SK-N-SH treated with all-trans-retinoic acid at 6 μM for 48 hours (cell line): ENCODE results near the gene TNIK.

Source experiments
- ATAC-seq: fragments of 200-7000 bp; cut with Tn5 transposase; 3 replicates; pipeline ENCODE4 v1.9.1; 2020; ENCODE audit warnings: mild to moderate bottlenecking, moderate library complexity
- ARNTL ChIP-seq: fragments of 450-650 bp; formaldehyde crosslinking; IDR thresholded peaks from 2 replicates; pipeline ENCODE4 v1.5.0; 2020; ENCODE audit warnings: low read depth, mild to moderate bottlenecking, moderate library complexity, borderline replicate concordance
- BACH2 ChIP-seq: fragments of 250-450 bp; sonication (Bioruptor Pico); IDR thresholded peaks from 2 replicates; pipeline ENCODE4 v1.9.0; 2021; ENCODE audit warnings: mild to moderate bottlenecking, borderline replicate concordance
- CREB5 ChIP-seq: fragments of 250-450 bp; sonication (Bioruptor Pico); IDR thresholded peaks from 2 replicates; pipeline ENCODE4 v1.5.1; 2020; ENCODE audit warnings: low read depth, mild to moderate bottlenecking, moderate library complexity
- CSDC2 ChIP-seq: fragments of 250-450 bp; sonication (Bioruptor Pico); IDR thresholded peaks from 2 replicates; pipeline ENCODE4 v1.5.0; 2020; ENCODE audit warnings: mild to moderate bottlenecking, moderate library complexity
- CSRNP3 ChIP-seq: fragments of 250-450 bp; sonication (Bioruptor Pico); IDR thresholded peaks from 2 replicates; pipeline ENCODE4 v1.5.1; 2021; ENCODE audit warnings: mild to moderate bottlenecking, moderate library complexity
- ESRRG ChIP-seq: fragments of 250-450 bp; sonication (Bioruptor Pico); IDR thresholded peaks from 2 replicates; pipeline ENCODE4 v1.6.1; 2021; ENCODE audit warnings: mild to moderate bottlenecking
- GLIS3 ChIP-seq: fragments of 250-450 bp; sonication (Bioruptor Pico); IDR thresholded peaks from 2 replicates; pipeline ENCODE4 v1.5.0; 2020; ENCODE audit warnings: mild to moderate bottlenecking, moderate library complexity
- ISL1 ChIP-seq: fragments of 250-450 bp; sonication (Bioruptor Pico); IDR thresholded peaks from 2 replicates; pipeline ENCODE4 v2.1.2; 2022; ENCODE audit warnings: mild to moderate bottlenecking, moderate library complexity
- OSR1 ChIP-seq: fragments of 250-450 bp; sonication (Bioruptor Pico); IDR thresholded peaks from 2 replicates; pipeline ENCODE4 v1.8.0; 2022; ENCODE audit warnings: moderate library complexity, mild to moderate bottlenecking, inconsistent platforms
- POU6F1 ChIP-seq: fragments of 250-450 bp; sonication (Bioruptor Pico); IDR thresholded peaks from 2 replicates; pipeline ENCODE4 v1.8.0; 2021; ENCODE audit warnings: low read depth, mild to moderate bottlenecking, moderate library complexity, borderline replicate concordance
- PPARA ChIP-seq: fragments of 250-450 bp; sonication (Bioruptor Pico); IDR thresholded peaks from 2 replicates; pipeline ENCODE4 v1.5.0; 2020; ENCODE audit warnings: mild to moderate bottlenecking, borderline replicate concordance
- RARB ChIP-seq: fragments of 250-450 bp; sonication (Bioruptor Pico); IDR thresholded peaks from 2 replicates; pipeline ENCODE4 v1.8.0; 2021; ENCODE audit warnings: mild to moderate bottlenecking, moderate library complexity
- SNAI2 ChIP-seq: fragments of 250-450 bp; sonication (Bioruptor Pico); IDR thresholded peaks from 2 replicates; pipeline ENCODE4 v1.5.0; 2020; ENCODE audit warnings: mild to moderate bottlenecking, moderate library complexity
- TCF4 ChIP-seq: fragments of 250-450 bp; sonication (Bioruptor Pico); IDR thresholded peaks from 2 replicates; pipeline ENCODE4 v1.8.0; 2021; ENCODE audit warnings: mild to moderate bottlenecking, moderate library complexity, borderline replicate concordance
- TOX ChIP-seq: fragments of 250-450 bp; sonication (Bioruptor Pico); IDR thresholded peaks from 2 replicates; pipeline ENCODE4 v1.8.0; 2021; ENCODE audit warnings: mild to moderate bottlenecking, moderate library complexity, borderline replicate concordance
- ZC3H10 ChIP-seq: fragments of 250-450 bp; sonication (Bioruptor Pico); IDR thresholded peaks from 2 replicates; pipeline ENCODE4 v1.5.1; 2021; ENCODE audit warnings: mild to moderate bottlenecking, moderate library complexity
- ZNF565 ChIP-seq: fragments of 450-650 bp; formaldehyde crosslinking; conservative IDR thresholded peaks from 2 replicates; pipeline ENCODE4 v1.5.0; 2020; ENCODE audit warnings: low read depth, mild to moderate bottlenecking, moderate library complexity
- ZNF8 ChIP-seq: fragments of 450-650 bp; formaldehyde crosslinking; IDR thresholded peaks from 2 replicates; pipeline ENCODE4 v1.5.0; 2020; ENCODE audit warnings: mild to moderate bottlenecking, moderate library complexity
- TF ChIP-seq, protein P1 (sequence below): fragments of 250-450 bp; sonication (Bioruptor Pico); IDR thresholded peaks from 2 replicates; pipeline ENCODE4 v1.8.0; 2020; ENCODE audit warnings: mild to moderate bottlenecking, moderate library complexity, borderline replicate concordance
- TF ChIP-seq, protein P2 (sequence below): fragments of 250-450 bp; sonication (Bioruptor Pico); IDR thresholded peaks from 2 replicates; pipeline ENCODE4 v1.5.0; 2020; ENCODE audit warnings: mild to moderate bottlenecking, moderate library complexity

The TNIK gene

DNA sequence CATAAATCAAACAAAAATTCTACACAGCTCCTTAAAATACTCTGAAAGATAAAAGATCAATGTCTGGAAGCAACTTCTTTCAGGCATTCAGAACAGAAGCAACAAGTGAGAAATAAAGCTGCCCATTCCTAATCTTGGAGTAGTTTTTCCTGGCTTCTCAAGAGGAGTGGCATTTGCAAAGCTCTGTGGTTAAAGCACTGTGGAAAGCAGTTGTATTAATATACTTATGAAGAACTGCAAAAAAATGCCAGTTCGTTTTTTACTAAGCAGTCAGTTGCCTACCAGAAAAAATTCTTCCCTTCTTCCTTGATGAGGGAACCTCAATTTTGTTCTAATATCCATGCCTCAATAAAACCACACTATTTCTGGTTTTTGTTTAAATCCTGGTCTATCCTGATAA, 197.8 kb downstream of the TNIK start:
- peak; percentile 18; the same call in 2 of the 3 replicates for ATAC-seq

GRCh38 chr3:171261487-171261886, 198.7 kb downstream of the TNIK start:
- ATAC-seq: no peak
- no peak for TF ChIP-seq PPARA (CRISPR knock-in tag)
- TF ChIP-seq SNAI2: no peak
- no peak for TF ChIP-seq RARB
- no peak for TF ChIP-seq OSR1
- no peak for TF ChIP-seq ZC3H10
- no peak for TF ChIP-seq ZNF8 (CRISPR knock-in tag)
- no peak for TF ChIP-seq ISL1 (CRISPR knock-in tag)
- TF ChIP-seq, protein P1, sequence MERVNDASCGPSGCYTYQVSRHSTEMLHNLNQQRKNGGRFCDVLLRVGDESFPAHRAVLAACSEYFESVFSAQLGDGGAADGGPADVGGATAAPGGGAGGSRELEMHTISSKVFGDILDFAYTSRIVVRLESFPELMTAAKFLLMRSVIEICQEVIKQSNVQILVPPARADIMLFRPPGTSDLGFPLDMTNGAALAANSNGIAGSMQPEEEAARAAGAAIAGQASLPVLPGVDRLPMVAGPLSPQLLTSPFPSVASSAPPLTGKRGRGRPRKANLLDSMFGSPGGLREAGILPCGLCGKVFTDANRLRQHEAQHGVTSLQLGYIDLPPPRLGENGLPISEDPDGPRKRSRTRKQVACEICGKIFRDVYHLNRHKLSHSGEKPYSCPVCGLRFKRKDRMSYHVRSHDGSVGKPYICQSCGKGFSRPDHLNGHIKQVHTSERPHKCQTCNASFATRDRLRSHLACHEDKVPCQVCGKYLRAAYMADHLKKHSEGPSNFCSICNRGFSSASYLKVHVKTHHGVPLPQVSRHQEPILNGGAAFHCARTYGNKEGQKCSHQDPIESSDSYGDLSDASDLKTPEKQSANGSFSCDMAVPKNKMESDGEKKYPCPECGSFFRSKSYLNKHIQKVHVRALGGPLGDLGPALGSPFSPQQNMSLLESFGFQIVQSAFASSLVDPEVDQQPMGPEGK (CRISPR knock-in tag): no peak
- TF ChIP-seq ARNTL (CRISPR knock-in tag): no peak
- no peak for TF ChIP-seq BACH2
- TF ChIP-seq CSDC2 (CRISPR knock-in tag): no peak
- no peak for TF ChIP-seq CSRNP3

More for the DNA sequence above, 197.8 kb downstream of the TNIK start:
- TF ChIP-seq, protein P1 (CRISPR knock-in tag): no peak
- TF ChIP-seq ARNTL (CRISPR knock-in tag): no peak
- no peak for TF ChIP-seq GLIS3 (CRISPR knock-in tag)
- TF ChIP-seq RARB: no peak
- TF ChIP-seq POU6F1 (CRISPR knock-in tag): no peak
- TF ChIP-seq CSDC2 (CRISPR knock-in tag): no peak
- no peak for TF ChIP-seq BACH2
- TF ChIP-seq, protein P2, sequence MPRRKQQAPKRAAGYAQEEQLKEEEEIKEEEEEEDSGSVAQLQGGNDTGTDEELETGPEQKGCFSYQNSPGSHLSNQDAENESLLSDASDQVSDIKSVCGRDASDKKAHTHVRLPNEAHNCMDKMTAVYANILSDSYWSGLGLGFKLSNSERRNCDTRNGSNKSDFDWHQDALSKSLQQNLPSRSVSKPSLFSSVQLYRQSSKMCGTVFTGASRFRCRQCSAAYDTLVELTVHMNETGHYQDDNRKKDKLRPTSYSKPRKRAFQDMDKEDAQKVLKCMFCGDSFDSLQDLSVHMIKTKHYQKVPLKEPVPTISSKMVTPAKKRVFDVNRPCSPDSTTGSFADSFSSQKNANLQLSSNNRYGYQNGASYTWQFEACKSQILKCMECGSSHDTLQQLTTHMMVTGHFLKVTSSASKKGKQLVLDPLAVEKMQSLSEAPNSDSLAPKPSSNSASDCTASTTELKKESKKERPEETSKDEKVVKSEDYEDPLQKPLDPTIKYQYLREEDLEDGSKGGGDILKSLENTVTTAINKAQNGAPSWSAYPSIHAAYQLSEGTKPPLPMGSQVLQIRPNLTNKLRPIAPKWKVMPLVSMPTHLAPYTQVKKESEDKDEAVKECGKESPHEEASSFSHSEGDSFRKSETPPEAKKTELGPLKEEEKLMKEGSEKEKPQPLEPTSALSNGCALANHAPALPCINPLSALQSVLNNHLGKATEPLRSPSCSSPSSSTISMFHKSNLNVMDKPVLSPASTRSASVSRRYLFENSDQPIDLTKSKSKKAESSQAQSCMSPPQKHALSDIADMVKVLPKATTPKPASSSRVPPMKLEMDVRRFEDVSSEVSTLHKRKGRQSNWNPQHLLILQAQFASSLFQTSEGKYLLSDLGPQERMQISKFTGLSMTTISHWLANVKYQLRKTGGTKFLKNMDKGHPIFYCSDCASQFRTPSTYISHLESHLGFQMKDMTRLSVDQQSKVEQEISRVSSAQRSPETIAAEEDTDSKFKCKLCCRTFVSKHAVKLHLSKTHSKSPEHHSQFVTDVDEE (CRISPR knock-in tag): no peak
- no peak for TF ChIP-seq ISL1 (CRISPR knock-in tag)
- no peak for TF ChIP-seq TOX (CRISPR knock-in tag)
- no peak for TF ChIP-seq ZNF565 (CRISPR knock-in tag)
- no peak for TF ChIP-seq CSRNP3
- no peak for TF ChIP-seq PPARA (CRISPR knock-in tag)
- TF ChIP-seq CREB5: no peak
- TF ChIP-seq ESRRG (CRISPR knock-in tag): no peak
- no peak for TF ChIP-seq ZNF8 (CRISPR knock-in tag)
- TF ChIP-seq TCF4 (CRISPR knock-in tag): no peak
